Measurements from ENCODE around the gene TMEM222. TPM values are rescaled to one million over a fixed set of nuclear protein-coding genes. Genes with fewer than 3 reads are reported as not detected.

TMEM222 gene
- total RNA-seq, 2 experiments from 2014 or later = 21.8 to 22.5 TPM

Other genes with a start within 250 kb of the TMEM222 start
- gene SLC9A1, start 167.0 kb upstream of the TMEM222 start, total RNA-seq = 10 to 100 TPM; 14.2 to 19.0 TPM
- 10 to 100 TPM; 17.7 to 18.6 TPM for gene WDTC1, start 87.5 kb upstream of the TMEM222 start, total RNA-seq
- gene SYTL1, start 19.9 kb downstream of the TMEM222 start, total RNA-seq = 100 to 1,000 TPM; 135 to 140 TPM
- 1 to 10 TPM; 8.5 to 8.8 TPM for gene MAP3K6, start 44.8 kb downstream of the TMEM222 start, total RNA-seq
- not detected for gene FCN3, start 52.7 kb downstream of the TMEM222 start, total RNA-seq
- gene CD164L2, start 61.2 kb downstream of the TMEM222 start, total RNA-seq = not detected
- gene GPR3, start 70.5 kb downstream of the TMEM222 start, total RNA-seq = under 1 TPM; 0.14 to 0.19 TPM
- gene WASF2, start 168.0 kb downstream of the TMEM222 start, total RNA-seq = 100 to 1,000 TPM; 119 to 121 TPM